K562 (cell line): Measurements from ENCODE around the gene PDE11A. TPM values are rescaled to one million over a fixed set of nuclear protein-coding genes. Genes with fewer than 3 reads are reported as not detected.

Source experiments
- ATAC-seq: fragments of 200-7000 bp; cut with Tn5 transposase; 3 replicates; pipeline ENCODE4 v1.9.1; 2020; ENCODE audit warnings: moderate library complexity
- BruUV-seq: library from RNA; stranded (reverse); fragments of 400-500 nt; replicated peaks from 2 replicates; lab custom pipeline; 2021; lab: Mats Ljungman, UMichigan
- CTCF ChIA-PET: fragments of 300-600 bp; formaldehyde crosslinking; extraction: SDS; loops from one replicate; lab custom pipeline; 2021; ENCODE audit warnings: low intra/inter-chr PET ratio; lab: Yijun Ruan, JAX
- POLR2A ChIA-PET: fragments of 300-600, 350-650 bp; sonication (Branson Sonifier 250); formaldehyde crosslinking; extraction: SDS; loops from one replicate; lab custom pipeline; 2021; ENCODE audit warnings: antibody characterized with exemption, inconsistent platforms; lab: Yijun Ruan, JAX
- DNase-seq, 4 experiments: peaks; one replicate each; pipeline versions ENCODE4 v3.0.0 to v3.0.0-alpha.2; 2011 to 2018; ENCODE audit warnings: low spot score in 3 of 4, mixed read lengths in 3 of 4; ENCODE audit errors: extremely low read depth in 1 of 4
- FAIRE-seq: peaks from 2 replicates; lab custom pipeline; 2011; peaks lifted over from hg19 to GRCh38; lab: Jason Lieb, UNC
- H2AFZ ChIP-seq: 2 replicates; pipeline ENCODE4 v1.6.0; 2011; ENCODE audit warnings: low read depth, low read length, control low read depth, inconsistent platforms
- H3K27ac ChIP-seq: fragments of 200-600 bp; 3 replicates; pipeline ENCODE4 v1.8.0; 2011; ENCODE audit warnings: low read depth, mild to moderate bottlenecking, control low read depth, inconsistent platforms, low read length, moderate library complexity, mixed read lengths; ENCODE audit errors: extremely low read depth
- H3K27me3 ChIP-seq, 2 experiments: fragments of 300-600 bp in 1 of 2; 2 replicates in 1 of 2; 3 replicates in 1 of 2; pipeline versions ENCODE4 v1.6.0 to v1.8.0; 2011; ENCODE audit warnings: inconsistent platforms in 2 of 2, low read length in 2 of 2, mild to moderate bottlenecking in 1 of 2, mixed read lengths in 1 of 2, moderate library complexity in 1 of 2; ENCODE audit not compliant: control insufficient read depth in 2 of 2, insufficient read depth in 2 of 2
- H3K36me3 ChIP-seq: fragments of 300-600 bp; 3 replicates; pipeline ENCODE4 v1.8.0; 2011; ENCODE audit warnings: mild to moderate bottlenecking, low read length, inconsistent platforms; ENCODE audit not compliant: control insufficient read depth, insufficient read depth
- H3K4me1 ChIP-seq, 2 experiments: fragments of 200-600 bp in 1 of 2; replicated peaks in 1 of 2; 2 replicates in 1 of 2; 3 replicates in 1 of 2; pipeline versions ENCODE4 v1.5.1 to v1.8.0; 2011; ENCODE audit warnings: inconsistent platforms in 2 of 2, low read length in 2 of 2, mild to moderate bottlenecking in 1 of 2, mixed read lengths in 1 of 2, moderate library complexity in 1 of 2; ENCODE audit not compliant: control insufficient read depth in 2 of 2, insufficient read depth in 2 of 2
- H3K4me2 ChIP-seq: 2 replicates; pipeline ENCODE4 v1.6.1; 2011; ENCODE audit warnings: low read length, control low read depth, inconsistent platforms, mixed read lengths; ENCODE audit not compliant: insufficient read depth
- H3K4me3 ChIP-seq: fragments of 200-600 bp; sonication (generic), shearing (Covaris generic); 2 replicates; pipeline ENCODE4 v1.5.1; 2016; ENCODE audit warnings: control low read depth, inconsistent platforms
- H3K79me2 ChIP-seq: fragments of 200-600 bp; 3 replicates; pipeline ENCODE4 v1.8.0; 2011; ENCODE audit warnings: low read length, inconsistent platforms; ENCODE audit not compliant: control insufficient read depth, insufficient read depth
- H3K9ac ChIP-seq, 2 experiments: 2 replicates each; pipeline versions ENCODE4 v1.6.0 to v1.6.1; 2011; ENCODE audit warnings: low read depth in 2 of 2, low read length in 2 of 2, control low read depth in 1 of 2, inconsistent platforms in 1 of 2, mild to moderate bottlenecking in 1 of 2, mixed read lengths in 1 of 2; ENCODE audit not compliant: insufficient read depth in 1 of 2
- H3K9me1 ChIP-seq: one replicate; pipeline ENCODE4 v1.6.0; 2011; ENCODE audit warnings: inconsistent platforms, mild to moderate bottlenecking, low read length, moderate library complexity; ENCODE audit not compliant: control insufficient read depth, insufficient read depth
- H3K9me3 ChIP-seq: replicated peaks from 2 replicates; pipeline ENCODE4 v1.5.1; 2011; ENCODE audit warnings: low read depth, low read length, inconsistent platforms; ENCODE audit not compliant: control insufficient read depth, insufficient read depth
- H4K20me1 ChIP-seq: replicated peaks from 2 replicates; pipeline ENCODE4 v1.6.1; 2011; ENCODE audit warnings: low read length, inconsistent platforms, mixed read lengths; ENCODE audit not compliant: control insufficient read depth, insufficient read depth
- ARID1B ChIP-seq: fragments of 450-650 bp; IDR thresholded peaks from 2 replicates; pipeline ENCODE4 v1.6.1; 2016; ENCODE audit warnings: antibody characterized with exemption, mild to moderate bottlenecking, inconsistent platforms
- ATF6 ChIP-seq: sonication (generic); formaldehyde crosslinking; IDR thresholded peaks from 2 replicates; pipeline ENCODE4 v1.4.0; 2020; ENCODE audit warnings: mild to moderate bottlenecking, missing genetic modification reagents
- CBFA2T3 ChIP-seq: fragments of 450-650 bp; IDR thresholded peaks from 2 replicates; pipeline ENCODE4 v1.6.1; 2017
- CEBPB ChIP-seq: fragments of 450-650 bp; IDR thresholded peaks from 2 replicates; pipeline ENCODE4 v1.6.1; 2016; ENCODE audit warnings: missing genetic modification characterization, missing compliant biosample characterization
- ELF1 ChIP-seq: fragments of 200-800 bp; sonication (Bioruptor generic); IDR thresholded peaks from 2 replicates; pipeline ENCODE4 v1.6.1; 2016; ENCODE audit warnings: missing genetic modification characterization, missing compliant biosample characterization
- FOSL1 ChIP-seq: fragments of 200-800 bp; sonication (Bioruptor generic); conservative IDR thresholded peaks from 2 replicates; pipeline ENCODE4 v1.6.1; 2016; ENCODE audit warnings: missing genetic modification characterization, missing compliant biosample characterization
- FOXA3 ChIP-seq, 2 experiments: fragments of 450-650 bp in 1 of 2; sonication (generic) in 1 of 2; formaldehyde crosslinking; IDR thresholded peaks in 1 of 2; conservative IDR thresholded peaks in 1 of 2; 2 replicates each; pipeline versions ENCODE4 v1.4.0 to v1.8.0; 2020 to 2022; ENCODE audit warnings: mild to moderate bottlenecking in 2 of 2, missing genetic modification reagents in 1 of 2
- JUND ChIP-seq, 2 experiments: IDR thresholded peaks; 2 replicates in 1 of 2; 3 replicates in 1 of 2; pipeline ENCODE4 v1.6.1; 2011; ENCODE audit warnings: borderline replicate concordance in 2 of 2, low read depth in 2 of 2, low read length in 2 of 2, improper control_type of control experiment in 1 of 2, missing biosample characterization in 1 of 2, missing genetic modification characterization in 1 of 2, missing genetic modification reagents in 1 of 2
- SP1 ChIP-seq: sonication (generic); formaldehyde crosslinking; IDR thresholded peaks from 2 replicates; pipeline ENCODE4 v1.8.1; 2022; ENCODE audit warnings: mild to moderate bottlenecking, missing genetic modification reagents
- ZBTB17 ChIP-seq: fragments of 450-650 bp; formaldehyde crosslinking; IDR thresholded peaks from 2 replicates; pipeline ENCODE4 v1.4.0; 2020; ENCODE audit warnings: mild to moderate bottlenecking
- ZBTB7A ChIP-seq: IDR thresholded peaks from 2 replicates; pipeline ENCODE4 v1.6.1; 2011; ENCODE audit warnings: low read depth, mild to moderate bottlenecking, low read length, moderate library complexity, borderline replicate concordance; ENCODE audit not compliant: control insufficient read depth
- ZNF175 ChIP-seq: fragments of 200-800 bp; sonication (Bioruptor generic); IDR thresholded peaks from 2 replicates; pipeline ENCODE4 v1.6.1; 2016; ENCODE audit warnings: low read depth, mild to moderate bottlenecking, missing genetic modification characterization, missing compliant biosample characterization
- ZNF347 ChIP-seq: fragments of 450-650 bp; formaldehyde crosslinking; IDR thresholded peaks from 2 replicates; pipeline ENCODE4 v1.4.0; 2020; ENCODE audit warnings: low read depth, mild to moderate bottlenecking, moderate library complexity
- ZNF561 ChIP-seq: fragments of 450-650 bp; formaldehyde crosslinking; conservative IDR thresholded peaks from 2 replicates; pipeline ENCODE4 v1.4.0; 2020; ENCODE audit warnings: mild to moderate bottlenecking, moderate library complexity
- ZSCAN32 ChIP-seq: fragments of 450-650 bp; formaldehyde crosslinking; IDR thresholded peaks from 2 replicates; pipeline ENCODE4 v1.4.0; 2020; ENCODE audit warnings: mild to moderate bottlenecking, moderate library complexity
- WGBS: fragments of 100-300 bp; shearing (Covaris generic); methylation state at CpG from one replicate; pipeline ENCODE4 v1.1.6; 2016; ENCODE audit warnings: low coverage, mixed read lengths; ENCODE audit not compliant: insufficient coverage; ENCODE audit errors: missing lambda C conversion rate; 5-methylcytosine and 5-hydroxymethylcytosine counted together
- in situ Hi-C: fragments of 300-500 bp; cut with MboI; formaldehyde crosslinking; loops from 4 replicates; pipeline ENCODE4 v1.15.0; 2018; ENCODE audit warnings: inconsistent platforms, mixed read lengths
- intact Hi-C: fragments of 100-400 bp; cut with micrococcal nuclease; formaldehyde crosslinking; loops from 2 replicates; pipeline ENCODE4 v1.14.2; 2022
- polyA plus RNA-seq, 8 experiments: library from polyadenylated mRNA; depleted of rRNA in 4 of 8; stranded (reverse) in 5 of 8; unstranded in 3 of 8; fragments of >200 nt; fragmentation: Nextera tagmentation in 2 of 8; fragmentation: Illumina TruSeq in 1 of 8; extraction: Ambion mirVana in 2 of 8; extraction: Trizol in 1 of 8; gene quantifications; 2 replicates each; pipeline versions ENCODE4 v1.2.1 to v1.2.3, GENCODE V29; 2011 to 2014; ENCODE audit warnings: inconsistent platforms in 1 of 8, missing spikeins in 1 of 8
- total RNA-seq, 7 experiments: library from RNA; depleted of rRNA in 6 of 7; stranded (reverse); fragments of >200 nt in 6 of 7; fragmentation: Illumina TruSeq in 2 of 7; extraction: Trizol in 2 of 7; gene quantifications; 2 replicates each; pipeline versions ENCODE4 v1.2.1 to v1.2.3, GENCODE V29; 2011 to 2021; ENCODE audit warnings: low replicate concordance in 1 of 7
- TF ChIP-seq, protein P1 (sequence below): sonication (generic); formaldehyde crosslinking; IDR thresholded peaks from 2 replicates; pipeline ENCODE4 v1.8.0; 2022; ENCODE audit warnings: missing genetic modification reagents, mild to moderate bottlenecking, borderline replicate concordance

Gene PDE11A
- total and polyA plus RNA-seq, 9 of the 15 experiments (the other 6 are each of a cell fraction or from before 2014, with no cell fraction given): 3.2 to 22.1 (median 5.7) TPM

- CTCF ChIA-PET: no interaction called here
- Histone ChIP-seq H3K79me2 (0 out of 3 replicates have a peak, but pooled peaks cover 3% of the 10 kb centered on the region), H3K4me1 (peaks cover 30 to 56% of the 10 kb centered on the region in 2 experiments), H3K27me3 (no peaks in the 10 kb centered on the region), H3K9me3 (no peaks in the 10 kb centered on the region), H3K4me3 (no peak overlapping the region), H2AFZ (peak overlapping the region; percentile 54), H3K27ac (no peak overlapping the region), H3K36me3 (no peaks in the 10 kb centered on the region), H3K4me2 (peak overlapping the region; percentile 78), H3K9me1 (no peaks in the 10 kb centered on the region), H4K20me1 (no peaks in the 10 kb centered on the region), H3K9ac (no peak overlapping the region)
- no peak for ATAC-seq
- in situ Hi-C loops (no loop called here), intact Hi-C loops (loop anchor here (5.0 kb wide), 1 partner anchor 274 kb away; no protein-coding TSS in a partner anchor)
- BruUV-seq: no TSS peak
- FAIRE-seq: no peak
- POLR2A ChIA-PET: interaction anchor here (0.7 to 1.1 kb wide), 2 partner anchors 150 to 331 kb away, joined by 3 read pairs; no protein-coding TSS in a partner anchor
- peak; percentile 30; the same call in 1 of the 2 replicates for TF ChIP-seq CEBPB (tag)
- TF ChIP-seq ELF1: 0 out of 2 replicates have a peak, but pooled peaks have one; percentile 46
- TF ChIP-seq ZNF561: no peak
- TF ChIP-seq, protein P1, sequence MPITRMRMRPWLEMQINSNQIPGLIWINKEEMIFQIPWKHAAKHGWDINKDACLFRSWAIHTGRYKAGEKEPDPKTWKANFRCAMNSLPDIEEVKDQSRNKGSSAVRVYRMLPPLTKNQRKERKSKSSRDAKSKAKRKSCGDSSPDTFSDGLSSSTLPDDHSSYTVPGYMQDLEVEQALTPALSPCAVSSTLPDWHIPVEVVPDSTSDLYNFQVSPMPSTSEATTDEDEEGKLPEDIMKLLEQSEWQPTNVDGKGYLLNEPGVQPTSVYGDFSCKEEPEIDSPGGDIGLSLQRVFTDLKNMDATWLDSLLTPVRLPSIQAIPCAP (CRISPR knock-in tag): no peak
- TF ChIP-seq ZSCAN32 (CRISPR knock-in tag): no peak
- peak in 1 of 2 experiments; percentile 86; a peak in 2 of 4 replicates for TF ChIP-seq FOXA3 (CRISPR knock-in tag; conservative IDR thresholded peaks at IDR 0.05 in 1 of 2, IDR thresholded peaks at IDR 0.05 in 1 of 2)
- TF ChIP-seq JUND (IDR thresholded peaks at IDR 0.05; ENCODE audit: borderline replicate concordance, low read depth, low read length): peak; percentile 26; the same call in 1 of the 2 replicates
- TF ChIP-seq JUND (tag; IDR thresholded peaks at IDR 0.05; ENCODE audit: borderline replicate concordance, low read depth, low read length): no peak
- peak; percentile 28; the same call in 1 of the 2 replicates for TF ChIP-seq ARID1B
- no peak for TF ChIP-seq ZNF175 (CRISPR knock-in tag)
- 0 out of 2 replicates have a peak, but pooled peaks have one; percentile 3 for TF ChIP-seq CBFA2T3
- TF ChIP-seq FOSL1 (tag): peak; percentile 79
- TF ChIP-seq ZBTB17 (CRISPR knock-in tag): no peak
- no peak for TF ChIP-seq ZNF347
- TF ChIP-seq ATF6: no peak
- no peak for TF ChIP-seq ZBTB7A
- TF ChIP-seq SP1: no peak
- 8% methylated on average over 2 of the region's 2 CpGs for WGBS
- DNase-seq: no peak
Observed at GRCh38 chr2:178070824-178071223, 1.8 kb downstream of the PDE11A start.
